Measurements from ENCODE around the gene STT3B. TPM values are rescaled to one million over a fixed set of nuclear protein-coding genes. Genes with fewer than 3 reads are reported as not detected.

Gene STT3B
- total RNA-seq, 6 experiments from 2014 or later, result 53.8 to 70.9 (median 65.1) TPM

DNA sequence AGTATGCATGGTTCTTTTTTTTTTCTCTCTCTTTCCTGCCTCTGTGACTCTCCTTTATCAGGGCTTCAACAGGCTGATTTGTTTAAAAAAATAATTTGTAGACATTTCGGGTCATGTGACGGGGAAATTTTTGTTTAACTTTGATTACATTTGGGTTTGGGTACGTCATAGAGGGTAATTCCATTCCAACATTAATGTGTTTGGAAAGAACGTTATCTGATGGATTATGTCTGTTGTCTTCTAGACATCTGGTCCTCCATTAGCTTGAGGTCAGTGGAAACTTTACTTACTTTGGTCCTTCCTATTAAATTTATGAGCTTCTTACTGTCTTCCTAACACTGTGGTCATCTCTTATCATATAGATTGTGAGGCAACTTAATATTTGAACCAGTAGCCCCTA is 80.9 kb downstream of the STT3B start:
- WGBS (ENCODE audit: insufficient coverage, low coverage, low lambda C conversion rate, missing lambda C conversion rate), result 92% methylated on average over 4 of the region's 4 CpGs
- intact Hi-C loops (cut with DNase I), result no loop called here
- no peaks in the 10 kb centered on the region for H3K9me3 ChIP-seq
- TF ChIP-seq, protein P1, sequence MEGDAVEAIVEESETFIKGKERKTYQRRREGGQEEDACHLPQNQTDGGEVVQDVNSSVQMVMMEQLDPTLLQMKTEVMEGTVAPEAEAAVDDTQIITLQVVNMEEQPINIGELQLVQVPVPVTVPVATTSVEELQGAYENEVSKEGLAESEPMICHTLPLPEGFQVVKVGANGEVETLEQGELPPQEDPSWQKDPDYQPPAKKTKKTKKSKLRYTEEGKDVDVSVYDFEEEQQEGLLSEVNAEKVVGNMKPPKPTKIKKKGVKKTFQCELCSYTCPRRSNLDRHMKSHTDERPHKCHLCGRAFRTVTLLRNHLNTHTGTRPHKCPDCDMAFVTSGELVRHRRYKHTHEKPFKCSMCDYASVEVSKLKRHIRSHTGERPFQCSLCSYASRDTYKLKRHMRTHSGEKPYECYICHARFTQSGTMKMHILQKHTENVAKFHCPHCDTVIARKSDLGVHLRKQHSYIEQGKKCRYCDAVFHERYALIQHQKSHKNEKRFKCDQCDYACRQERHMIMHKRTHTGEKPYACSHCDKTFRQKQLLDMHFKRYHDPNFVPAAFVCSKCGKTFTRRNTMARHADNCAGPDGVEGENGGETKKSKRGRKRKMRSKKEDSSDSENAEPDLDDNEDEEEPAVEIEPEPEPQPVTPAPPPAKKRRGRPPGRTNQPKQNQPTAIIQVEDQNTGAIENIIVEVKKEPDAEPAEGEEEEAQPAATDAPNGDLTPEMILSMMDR (IDR thresholded peaks at IDR 0.05), result no peak
- TF ChIP-seq POLR2A (IDR thresholded peaks at IDR 0.05), result no peak
- peaks cover 0 to 7% (median 0%) of the 10 kb centered on the region in 4 donors for H3K4me1 ChIP-seq
- H3K27me3 ChIP-seq, result no peaks in the 10 kb centered on the region
- peaks cover 0 to 5% (median 3%) of the 10 kb centered on the region in 4 donors for H3K36me3 ChIP-seq
- no peak overlapping the region for H3K4me3 ChIP-seq
- H3K27ac ChIP-seq, result no peak overlapping the region
- no peak for ATAC-seq
- DNase-seq, result no peak

DNA sequence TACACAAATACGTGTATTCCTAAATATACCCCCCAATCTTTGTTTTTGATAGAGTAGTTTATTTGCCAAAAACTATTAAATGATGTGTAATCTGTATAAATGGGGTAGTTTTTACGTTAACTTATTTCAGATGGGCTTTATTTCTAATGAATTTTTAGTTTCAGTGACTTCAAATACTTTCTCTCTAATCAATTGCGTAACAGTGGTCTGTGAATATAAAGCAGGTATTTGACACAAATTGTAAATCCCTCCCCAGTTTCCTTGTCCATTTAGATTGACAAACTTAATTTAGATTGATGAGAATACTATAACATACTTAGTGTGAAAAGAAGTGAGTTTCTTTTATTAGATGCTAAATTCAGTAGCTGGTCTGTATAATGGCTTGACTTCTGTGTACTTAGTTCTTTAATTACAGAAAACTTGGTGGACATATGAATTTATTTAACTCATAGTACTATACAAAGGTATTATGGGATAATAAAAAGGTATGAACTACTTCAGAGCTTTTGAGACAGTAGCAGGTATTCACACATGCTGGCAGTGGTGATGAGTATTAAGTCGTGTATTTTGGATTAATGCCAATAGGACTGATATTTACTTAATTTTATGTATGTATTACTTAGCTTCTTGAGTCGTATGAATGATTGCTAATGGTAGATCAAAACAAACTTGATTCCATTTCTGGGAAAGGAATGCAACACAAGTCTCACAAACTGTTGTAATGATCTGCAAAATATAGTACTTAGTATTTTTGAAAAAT is 81.6 kb downstream of the STT3B start:
- no peak overlapping the region for H3K27ac ChIP-seq
- WGBS (ENCODE audit: insufficient coverage, low coverage, low lambda C conversion rate, missing lambda C conversion rate), result 70% methylated on average over 5 of the region's 5 CpGs
- DNase-seq, result no peak
- no peak for TF ChIP-seq POLR2A (IDR thresholded peaks at IDR 0.05)
- TF ChIP-seq, protein P1 (IDR thresholded peaks at IDR 0.05), result no peak
- H3K27me3 ChIP-seq, result no peaks in the 10 kb centered on the region
- H3K9me3 ChIP-seq, result no peaks in the 10 kb centered on the region
- H3K36me3 ChIP-seq, result peaks cover 0 to 5% (median 3%) of the 10 kb centered on the region in 4 donors
- H3K4me3 ChIP-seq, result no peak overlapping the region
- intact Hi-C loops (cut with DNase I), result no loop called here
- ATAC-seq, result peak in 1 of 4 donors; percentile 49
- H3K4me1 ChIP-seq, result peaks cover 0 to 7% (median 0%) of the 10 kb centered on the region in 4 donors

DNA sequence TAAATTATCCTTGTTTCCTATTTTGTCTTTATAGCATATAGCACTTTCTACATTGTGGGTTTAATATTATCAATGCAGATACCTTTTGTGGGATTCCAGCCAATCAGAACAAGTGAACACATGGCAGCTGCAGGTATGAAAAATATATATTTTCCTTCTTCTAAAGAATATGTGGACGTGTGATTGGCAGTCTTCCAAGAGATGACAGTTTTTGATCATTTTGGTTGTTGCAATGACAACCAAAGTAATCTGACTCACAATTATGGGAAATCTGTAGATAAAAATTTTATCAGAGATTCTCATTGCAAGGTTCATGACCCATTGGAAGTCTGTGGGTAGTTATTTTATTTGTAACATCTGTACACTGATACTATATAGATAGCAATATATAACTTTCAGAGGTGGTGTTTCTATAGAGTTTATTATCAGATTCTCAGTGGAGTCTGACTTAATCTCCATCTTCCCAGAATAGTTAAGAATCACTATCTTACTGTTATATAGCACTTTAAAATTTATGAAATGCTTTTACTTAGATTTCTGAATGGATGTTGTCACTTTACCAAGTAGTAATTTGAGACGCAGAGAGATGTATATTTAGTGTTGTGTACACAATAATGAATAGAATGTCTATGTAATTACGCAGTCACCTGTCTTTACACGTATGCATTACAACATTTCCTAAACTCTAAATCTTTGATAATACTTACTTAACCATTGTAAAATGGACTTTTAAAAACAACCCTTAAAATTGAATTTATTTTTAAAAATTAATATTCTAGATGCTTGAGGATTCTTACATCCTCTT is 82.5 kb downstream of the STT3B start:
- Histone ChIP-seq H3K9me3 (no peaks in the 10 kb centered on the region), H3K27me3 (no peaks in the 10 kb centered on the region), H3K27ac (no peak overlapping the region), H3K4me3 (no peak overlapping the region), H3K36me3 (peaks cover 0 to 5% (median 3%) of the 10 kb centered on the region in 4 donors), H3K4me1 (peaks cover 0 to 7% (median 0%) of the 10 kb centered on the region in 4 donors)
- 82% methylated on average over 4 of the region's 4 CpGs for WGBS (ENCODE audit: insufficient coverage, low coverage, low lambda C conversion rate, missing lambda C conversion rate)
- intact Hi-C loops (cut with DNase I), result no loop called here
- no peak for ATAC-seq
- no peak for DNase-seq
- no peak for TF ChIP-seq POLR2A (IDR thresholded peaks at IDR 0.05)
- TF ChIP-seq, protein P1 (IDR thresholded peaks at IDR 0.05), result no peak

DNA sequence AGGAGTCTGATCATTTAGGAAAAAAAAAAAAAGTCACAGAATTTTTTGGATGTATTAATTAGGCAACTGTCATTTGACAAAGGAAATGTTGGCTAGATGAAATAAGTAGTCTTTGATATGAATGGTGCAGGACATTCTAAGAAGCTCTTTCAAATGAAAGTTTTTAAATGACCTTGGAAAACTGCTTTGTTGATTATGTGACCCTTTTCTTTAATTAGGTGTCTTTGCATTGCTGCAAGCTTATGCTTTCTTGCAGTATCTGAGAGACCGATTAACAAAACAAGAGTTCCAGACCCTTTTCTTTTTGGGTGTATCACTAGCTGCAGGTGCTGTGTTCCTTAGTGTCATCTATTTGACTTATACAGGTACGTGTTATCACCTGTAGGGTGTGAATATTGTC is 84.0 kb downstream of the STT3B start:
- Histone ChIP-seq H3K36me3 (peaks cover 0 to 5% (median 3%) of the 10 kb centered on the region in 4 donors), H3K27me3 (no peaks in the 10 kb centered on the region), H3K27ac (no peak overlapping the region), H3K9me3 (no peaks in the 10 kb centered on the region), H3K4me3 (no peak overlapping the region), H3K4me1 (peaks cover 0 to 7% (median 0%) of the 10 kb centered on the region in 4 donors)
- TF ChIP-seq, protein P1 (IDR thresholded peaks at IDR 0.05), result no peak
- TF ChIP-seq POLR2A (IDR thresholded peaks at IDR 0.05), result no peak
- no peak for DNase-seq
- ATAC-seq, result no peak
- WGBS (ENCODE audit: insufficient coverage, low coverage, low lambda C conversion rate, missing lambda C conversion rate), result 87% methylated on average over 2 of the region's 2 CpGs
- intact Hi-C loops (cut with DNase I), result no loop called here

Measured in right lobe of liver (tissue), 6 donors.